ENCODE results near the gene DNM3. TPM values are rescaled to one million over a fixed set of nuclear protein-coding genes. Genes with fewer than 3 reads are reported as not detected.

Gene DNM3
- total RNA-seq, 1 experiment from 2014 or later, result 2.7 TPM

- no peaks in the 10 kb centered on the region for H3K4me1 ChIP-seq (ENCODE audit: insufficient read depth, low read length)
- Mint-ChIP-seq H3K4me1 (no peaks in the 10 kb centered on the region), H3K27me3 (ENCODE audit: low read depth) (no peaks in the 10 kb centered on the region), H3K9me3 (peaks cover 0 to 3% of the 10 kb centered on the region in 2 experiments; a peak in 2 of 5 replicates), H3K27ac (no peak overlapping the region), H3K4me3 (no peak overlapping the region), H3K36me3 (ENCODE audit: insufficient read depth in 1 of 3, low read depth in 3 of 3) (peaks cover 0 to 12% (median 3%) of the 10 kb centered on the region in 3 experiments; a peak in 3 of 7 replicates)
- H3K27ac ChIP-seq (ENCODE audit: insufficient read length, low read depth, low read length), result no peak overlapping the region
- no peak overlapping the region for H3K23ac ChIP-seq (ENCODE audit: insufficient read length, low read depth, low read length)
- H3K79me2 ChIP-seq (ENCODE audit: insufficient read depth, low read length), result no peaks in the 10 kb centered on the region; the same call in 1 of the 2 replicates
- H3T11ph ChIP-seq (ENCODE audit: low read length), result no peak overlapping the region
- H4K20me1 ChIP-seq (ENCODE audit: control insufficient read depth, insufficient read depth, insufficient read length), result no peaks in the 10 kb centered on the region
- no peaks in the 10 kb centered on the region for H3K23me2 ChIP-seq (ENCODE audit: insufficient read length, low read depth, low read length, poor library complexity, severe bottlenecking)
- H3K14ac ChIP-seq (ENCODE audit: insufficient read depth, low read length), result no peak overlapping the region
- H2BK12ac ChIP-seq (ENCODE audit: insufficient read length, low read depth, low read length), result no peak overlapping the region
- no peaks in the 10 kb centered on the region for H3K27me3 ChIP-seq (ENCODE audit: insufficient read depth, low read length)
- no peak for TF ChIP-seq CTCF (conservative IDR thresholded peaks at IDR 0.05)
- H2BK15ac ChIP-seq (ENCODE audit: low read depth, low read length), result no peak overlapping the region
- H4K8ac ChIP-seq (replicated peaks; ENCODE audit: insufficient read length, low read depth, low read length), result no peak overlapping the region
- H4K91ac ChIP-seq (ENCODE audit: insufficient read length, low read depth, low read length), result no peak overlapping the region
- no peak overlapping the region for H3K56ac ChIP-seq (ENCODE audit: insufficient read length, low read depth, low read length)
- no peak overlapping the region for H3K4me2 ChIP-seq (ENCODE audit: insufficient read depth, insufficient read length, low read length)
- no peak overlapping the region for H4K5ac ChIP-seq (ENCODE audit: insufficient read length, low read depth, low read length)
- DNase-seq, result no peak
- no peak overlapping the region for H3K9ac ChIP-seq (ENCODE audit: extremely low read depth, insufficient read length, low read length)
- no peak overlapping the region for H2AK5ac ChIP-seq (ENCODE audit: insufficient read length, low read length)
- H3K79me1 ChIP-seq (ENCODE audit: insufficient read depth, low read depth, low read length, poor library complexity, severe bottlenecking), result peaks cover 4% of the 10 kb centered on the region
- H2BK5ac ChIP-seq (ENCODE audit: insufficient read length, low read length), result no peak overlapping the region
- no peak overlapping the region for H3K18ac ChIP-seq (ENCODE audit: insufficient read length, low read depth, low read length)
- no peaks in the 10 kb centered on the region for H3K9me3 ChIP-seq (ENCODE audit: control insufficient read depth, low read depth, low read length)
- H2BK20ac ChIP-seq (ENCODE audit: low read depth, low read length, poor library complexity, severe bottlenecking), result no peak overlapping the region
- no peak overlapping the region for H2AFZ ChIP-seq (ENCODE audit: low read length)
- H3K4ac ChIP-seq (ENCODE audit: low read depth, low read length), result no peak overlapping the region
- no peak overlapping the region for H2BK120ac ChIP-seq (ENCODE audit: low read depth, low read length, poor library complexity, severe bottlenecking)
- no CpG with 5 or more reads among the region's 1 CpG for WGBS (ENCODE audit: extremely low coverage, insufficient read length, low lambda C conversion rate)
Measured at GRCh38 chr1:171890131-171890530, 48.8 kb downstream of the DNM3 start.
